ENCODE data around the gene TNFAIP8.

- TF ChIP-seq CTCF (IDR thresholded peaks at IDR 0.05) (no peak), POLR2AphosphoS5 (IDR thresholded peaks at IDR 0.05; ENCODE audit: insufficient read depth in 1 of 2, low read depth in 1 of 2) (no peak), POLR2A (IDR thresholded peaks at IDR 0.05) (no peak)
These were observed 12.1 kb upstream of the TNFAIP8 start for GRCh38 chr5:119343766-119344165.

Data from vagina (tissue), 2 donors.